ENCODE measurements around the gene GDF10. TPM values are rescaled to one million over a fixed set of nuclear protein-coding genes. Genes with fewer than 3 reads are reported as not detected.
A peak's percentile ranks its signal among the peaks of the same experiment; 100 is the strongest.

Gene GDF10
- total and polyA plus RNA-seq, 8 donors: 0.31 to 2.6 (median 0.90) TPM; not detected in 5

GRCh38 chr10:47331954-47332353 is 32.0 kb downstream of the GDF10 start:
- Histone ChIP-seq H3K9me3 (no peaks in the 10 kb centered on the region), H3K27me3 (peaks cover 0 to 11% (median 0%) of the 10 kb centered on the region in 3 donors), H3K27ac (no peak overlapping the region), H3K4me1 (peaks cover 0 to 8% (median 0%) of the 10 kb centered on the region in 4 donors), H3K36me3 (no peaks in the 10 kb centered on the region), H3K4me3 (no peak overlapping the region)
- intact Hi-C loops (cut with DNase I; ENCODE audit: low total_unique reads): no loop called here
- DNase-seq: peak in 1 of 2 donors; percentile 15
- WGBS, 5 donors: 75 to 80% (median 77%) methylated on average over 7 of the region's 7 CpGs
- TF ChIP-seq POLR2A (IDR thresholded peaks at IDR 0.05) (no peak), EP300 (IDR thresholded peaks at IDR 0.05) (no peak), CTCF (IDR thresholded peaks at IDR 0.05) (no peak), POLR2AphosphoS5 (IDR thresholded peaks at IDR 0.05) (no peak)

GRCh38 chr10:47332371-47332770 is 32.4 kb downstream of the GDF10 start:
- Histone ChIP-seq H3K9me3 (no peaks in the 10 kb centered on the region), H3K36me3 (no peaks in the 10 kb centered on the region), H3K27me3 (peaks cover 0 to 11% (median 0%) of the 10 kb centered on the region in 3 donors), H3K4me3 (no peak overlapping the region), H3K27ac (no peak overlapping the region), H3K4me1 (peaks cover 0 to 8% (median 0%) of the 10 kb centered on the region in 4 donors)
- intact Hi-C loops (cut with DNase I; ENCODE audit: low total_unique reads): no loop called here
- TF ChIP-seq POLR2A (IDR thresholded peaks at IDR 0.05): no peak
- no peak for TF ChIP-seq POLR2AphosphoS5 (IDR thresholded peaks at IDR 0.05)
- no peak for TF ChIP-seq CTCF (IDR thresholded peaks at IDR 0.05)
- TF ChIP-seq EP300 (IDR thresholded peaks at IDR 0.05): no peak
- WGBS, 5 donors: 75 to 85% (median 79%) methylated on average over 3 of the region's 3 CpGs
- peak in 1 of 2 donors; percentile 11 for DNase-seq

- TF ChIP-seq EP300 (IDR thresholded peaks at IDR 0.05) (no peak), CTCF (IDR thresholded peaks at IDR 0.05) (no peak), POLR2A (IDR thresholded peaks at IDR 0.05) (no peak)
- no peak for DNase-seq
- H3K4me3 ChIP-seq: no peak overlapping the region
- H3K36me3 ChIP-seq: no peaks in the 10 kb centered on the region
- H3K4me1 ChIP-seq: peaks cover 0 to 8% (median 0%) of the 10 kb centered on the region in 4 donors
- H3K27ac ChIP-seq: no peak overlapping the region
- 74 to 96% (median 82%) methylated on average over 3 of the region's 3 CpGs for WGBS, 5 donors
- H3K27me3 ChIP-seq: peaks cover 0 to 11% (median 0%) of the 10 kb centered on the region in 3 donors
- intact Hi-C loops (cut with DNase I; ENCODE audit: low total_unique reads): no loop called here
- H3K9me3 ChIP-seq: no peaks in the 10 kb centered on the region
These were observed 32.9 kb downstream of the GDF10 start for GRCh38 chr10:47332946-47333345.

DNA sequence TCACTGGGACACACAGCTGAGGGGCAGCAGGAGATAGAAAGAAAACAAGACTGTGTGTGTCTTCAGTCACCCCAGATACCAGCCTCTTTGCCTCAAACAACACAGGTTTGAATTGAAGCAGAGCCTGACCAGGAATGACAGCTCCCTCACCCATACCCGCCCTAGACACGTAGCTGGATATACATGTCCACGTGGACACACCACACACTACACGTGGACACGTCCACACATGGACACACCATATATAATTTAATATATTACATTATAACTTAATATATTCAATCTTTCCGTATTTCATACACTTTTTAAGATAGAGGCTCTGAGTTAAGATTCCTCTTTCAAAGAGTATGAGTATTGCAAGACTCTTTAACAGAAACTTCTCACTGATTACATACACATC is 33.5 kb downstream of the GDF10 start:
- H3K4me1 ChIP-seq: peaks cover 0 to 8% (median 0%) of the 10 kb centered on the region in 4 donors
- H3K36me3 ChIP-seq: no peaks in the 10 kb centered on the region
- WGBS, 5 donors: 81 to 88% (median 87%) methylated on average over 6 of the region's 6 CpGs
- no peaks in the 10 kb centered on the region for H3K9me3 ChIP-seq
- H3K27ac ChIP-seq: no peak overlapping the region
- peaks cover 0 to 11% (median 0%) of the 10 kb centered on the region in 3 donors for H3K27me3 ChIP-seq
- DNase-seq: peak in 1 of 2 donors; percentile 1
- no peak overlapping the region for H3K4me3 ChIP-seq
- TF ChIP-seq EP300 (IDR thresholded peaks at IDR 0.05) (no peak), POLR2A (IDR thresholded peaks at IDR 0.05) (no peak), POLR2AphosphoS5 (IDR thresholded peaks at IDR 0.05) (no peak), CTCF (IDR thresholded peaks at IDR 0.05) (no peak)
- intact Hi-C loops (cut with DNase I; ENCODE audit: low total_unique reads): no loop called here
